Thoracic aorta (tissue), 2 donors: ENCODE results near the gene CDK2. TPM values are rescaled to one million over a fixed set of nuclear protein-coding genes. Genes with fewer than 3 reads are reported as not detected.

Experiments
- ATAC-seq: fragments of 150-250 bp; one replicate; pipeline ENCODE4 v1.8.0; 2017; ENCODE audit warnings: low read depth; ENCODE audit not compliant: insufficient number of reproducible peaks, low FRiP score
- DNase-seq: peaks from one replicate; pipeline ENCODE4 v3.0.0-alpha.2; 2020; ENCODE audit warnings: low spot score
- H3K27ac ChIP-seq, 2 donors: fragments of 200-600 bp; sonication (generic); 1 replicate in 1 of 2; 2 replicates in 1 of 2; pipeline ENCODE4 v1.5.1; 2016; ENCODE audit warnings: mild to moderate bottlenecking in 2 of 2, moderate library complexity in 2 of 2
- H3K27me3 ChIP-seq: fragments of 200-600 bp; sonication (generic); replicated peaks from 2 replicates; pipeline ENCODE4 v1.6.0; 2016; ENCODE audit warnings: mild to moderate bottlenecking; ENCODE audit not compliant: insufficient read depth
- H3K36me3 ChIP-seq: fragments of 200-600 bp; sonication (generic); one replicate; pipeline ENCODE4 v1.5.1; 2016
- H3K4me1 ChIP-seq, 2 donors: fragments of 200-600 bp; sonication (generic); 1 replicate in 1 of 2; 2 replicates in 1 of 2; pipeline versions ENCODE4 v1.5.1 to v1.6.0; 2016; ENCODE audit warnings: low read depth in 2 of 2, mild to moderate bottlenecking in 1 of 2; ENCODE audit not compliant: control insufficient read depth in 1 of 2
- H3K4me3 ChIP-seq: fragments of 200-600 bp; sonication (generic); 2 replicates; pipeline ENCODE4 v1.5.1; 2016; ENCODE audit warnings: mild to moderate bottlenecking
- H3K9me3 ChIP-seq: fragments of 200-600 bp; sonication (generic); 2 replicates; pipeline ENCODE4 v1.5.1; 2016
- CTCF ChIP-seq: fragments of 200-600 bp; sonication (generic); IDR thresholded peaks from one replicate; pipeline ENCODE4 v1.5.1; 2019; ENCODE audit warnings: antibody characterized with exemption
- total RNA-seq, 2 donors: library from RNA; depleted of rRNA; stranded (reverse); fragments of >200 nt; gene quantifications; one replicate each; pipeline versions ENCODE4 v1.1.0 to v1.2.3, GENCODE V29; 2016

CDK2 gene
- total RNA-seq, 2 donors from 2014 or later = 18.0 to 32.5 TPM

GRCh38 chr12:55933799-55934742, 32.6 kb upstream of the CDK2 start:
- H3K36me3 ChIP-seq = no peaks in the 10 kb centered on the region
- H3K4me1 ChIP-seq = peaks cover 13 to 41% of the 10 kb centered on the region in 2 donors
- H3K4me3 ChIP-seq = no peak overlapping the region
- no peak for TF ChIP-seq CTCF
- no peak for DNase-seq
- no peak overlapping the region for H3K27ac ChIP-seq
- H3K27me3 ChIP-seq = no peaks in the 10 kb centered on the region
- H3K9me3 ChIP-seq = no peaks in the 10 kb centered on the region
- no peak for ATAC-seq

GRCh38 chr12:55934773-55935172, 31.9 kb upstream of the CDK2 start:
- no peaks in the 10 kb centered on the region for H3K27me3 ChIP-seq
- DNase-seq (no peak), ATAC-seq (no peak)
- peaks cover 13 to 38% of the 10 kb centered on the region in 2 donors for H3K4me1 ChIP-seq
- no peak overlapping the region for H3K4me3 ChIP-seq
- TF ChIP-seq CTCF = no peak
- H3K27ac ChIP-seq = no peak overlapping the region
- H3K9me3 ChIP-seq = no peaks in the 10 kb centered on the region
- no peaks in the 10 kb centered on the region for H3K36me3 ChIP-seq

DNA sequence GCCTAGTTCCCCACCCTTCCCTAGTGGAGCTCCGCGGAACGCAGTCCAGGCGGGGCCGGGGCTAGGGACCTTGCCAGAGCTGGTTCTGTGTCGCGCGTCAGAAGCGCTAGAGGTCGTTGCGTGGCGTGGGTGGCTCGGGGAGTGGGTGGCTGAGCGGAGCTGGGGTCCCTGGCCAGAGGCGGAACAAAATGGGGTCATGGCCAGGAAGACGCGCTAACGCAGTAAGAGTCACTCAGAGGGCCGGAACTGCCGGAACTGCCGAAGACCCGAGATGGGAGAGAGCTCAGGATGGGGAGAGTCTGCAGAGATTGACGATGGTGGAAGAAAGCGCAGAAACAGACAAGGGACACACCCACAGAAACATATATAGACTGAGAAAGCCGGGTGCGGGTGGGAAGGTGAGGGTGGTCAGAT, 30.9 kb upstream of the CDK2 start:
- TF ChIP-seq CTCF = no peak
- ATAC-seq = no peak
- Histone ChIP-seq H3K27ac (peak overlapping the region; percentile 13 to 35), H3K4me3 (peak overlapping the region; percentile 32), H3K27me3 (no peaks in the 10 kb centered on the region), H3K4me1 (peaks cover 17 to 37% of the 10 kb centered on the region in 2 donors), H3K36me3 (no peaks in the 10 kb centered on the region), H3K9me3 (no peaks in the 10 kb centered on the region)
- no peak for DNase-seq

DNA sequence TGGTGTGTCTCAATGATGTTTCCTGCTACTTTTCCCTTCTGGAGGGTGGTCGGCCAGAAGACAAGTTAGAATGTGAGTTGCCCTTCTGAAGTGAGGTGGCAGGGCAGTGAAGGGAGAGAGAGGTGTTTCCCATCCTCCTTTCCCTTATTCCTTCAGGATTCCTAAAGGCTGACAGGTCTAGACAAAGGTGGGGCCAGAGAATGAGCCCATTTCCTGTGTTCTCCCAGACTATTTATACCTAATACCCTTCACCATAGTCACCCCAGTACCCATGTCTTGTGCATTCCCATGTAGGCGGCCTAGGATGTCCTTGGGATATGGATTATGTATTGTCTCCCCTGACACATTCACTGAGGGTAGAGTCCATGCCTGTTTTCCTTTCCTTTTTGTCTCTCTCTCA, 28.6 kb upstream of the CDK2 start:
- DNase-seq (no peak), ATAC-seq (no peak)
- Histone ChIP-seq H3K27me3 (no peaks in the 10 kb centered on the region), H3K36me3 (peaks cover 3% of the 10 kb centered on the region), H3K9me3 (no peaks in the 10 kb centered on the region), H3K27ac (no peak overlapping the region), H3K4me1 (peaks cover 8 to 24% of the 10 kb centered on the region in 2 donors), H3K4me3 (no peak overlapping the region)
- no peak for TF ChIP-seq CTCF

GRCh38 chr12:55938826-55939501, 27.7 kb upstream of the CDK2 start:
- H3K9me3 ChIP-seq = no peaks in the 10 kb centered on the region
- no peak for TF ChIP-seq CTCF
- no peak overlapping the region for H3K27ac ChIP-seq

More at GRCh38 chr12:55938826-55939501, 27.7 kb upstream of the CDK2 start:
- Histone ChIP-seq H3K36me3 (peaks cover 9% of the 10 kb centered on the region), H3K27me3 (no peaks in the 10 kb centered on the region), H3K4me1 (peaks cover 7 to 15% of the 10 kb centered on the region in 2 donors), H3K4me3 (no peak overlapping the region)
- DNase-seq = no peak
- no peak for ATAC-seq
